Stimulated activated CD4-positive, alpha-beta T cell treated with anti-CD3 and anti-CD28 coated beads, Interleukin-4, amount 100 ng/mL, for 4 hours (primary cell): ENCODE data around the gene KIT.

ENCODE experiments used
- DNase-seq, 2 experiments: peaks; one replicate each; pipeline ENCODE4 v3.0.0-alpha.2; 2020

Gene KIT

DNA sequence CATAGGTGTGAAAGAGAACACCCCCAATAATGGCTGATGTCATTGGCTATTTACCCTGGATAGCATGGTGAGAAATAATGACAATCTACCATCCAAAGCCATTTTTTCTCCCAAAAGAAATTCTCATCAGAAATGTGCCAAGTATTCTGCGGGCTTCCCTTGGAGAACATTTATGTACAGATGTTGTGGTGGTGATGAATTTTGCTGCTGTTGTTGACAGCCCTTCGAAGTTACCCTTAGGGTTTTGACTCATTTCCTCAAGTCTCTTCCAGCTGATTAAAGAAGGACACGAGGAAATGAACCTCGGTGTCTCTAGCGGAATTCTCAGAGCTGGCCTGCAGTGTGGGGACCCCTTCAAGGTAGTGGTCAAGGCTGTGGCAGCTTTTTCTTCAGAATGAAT lies 3.4 kb downstream of the KIT start:
- DNase-seq = no peak

DNA sequence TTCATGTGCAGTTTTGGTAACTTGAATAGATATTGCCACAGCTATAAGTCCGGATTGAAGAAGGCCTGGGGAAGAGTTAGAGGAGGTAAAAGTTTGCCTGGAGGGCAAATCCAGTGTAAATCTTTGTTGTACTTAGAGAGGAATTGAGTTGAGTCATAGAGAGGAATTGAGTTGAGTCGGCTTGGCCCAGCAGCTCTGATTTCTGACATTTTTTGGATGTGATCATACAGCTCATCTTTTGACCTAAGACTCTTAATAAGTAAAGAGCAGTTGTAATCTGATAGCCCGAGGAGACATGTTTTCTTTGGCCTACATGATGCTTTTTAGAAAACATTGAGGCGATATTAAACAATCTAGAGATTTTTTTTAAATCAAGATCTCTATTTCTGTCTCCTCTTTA lies 3.9 kb downstream of the KIT start:
- no peak for DNase-seq

DNA sequence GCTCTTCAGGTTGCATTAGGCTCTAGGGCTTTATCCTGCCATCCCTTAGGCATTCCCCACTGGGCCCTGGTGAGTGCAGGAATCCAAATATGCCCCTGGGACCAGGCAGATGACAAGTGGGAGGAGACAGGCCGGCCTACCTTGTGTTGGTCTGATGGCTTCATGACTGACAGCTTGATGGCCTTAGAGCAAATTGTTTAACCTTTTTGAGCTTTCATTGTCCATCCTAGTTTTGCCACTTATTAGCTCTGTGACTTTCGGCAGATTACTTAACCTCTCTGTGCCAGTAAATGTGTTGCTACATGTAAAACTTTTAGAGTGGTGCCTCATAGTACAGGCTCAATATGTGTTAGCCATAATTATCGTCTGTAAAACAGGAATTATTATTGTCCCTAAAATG lies 4.4 kb downstream of the KIT start:
- no peak for DNase-seq

DNA sequence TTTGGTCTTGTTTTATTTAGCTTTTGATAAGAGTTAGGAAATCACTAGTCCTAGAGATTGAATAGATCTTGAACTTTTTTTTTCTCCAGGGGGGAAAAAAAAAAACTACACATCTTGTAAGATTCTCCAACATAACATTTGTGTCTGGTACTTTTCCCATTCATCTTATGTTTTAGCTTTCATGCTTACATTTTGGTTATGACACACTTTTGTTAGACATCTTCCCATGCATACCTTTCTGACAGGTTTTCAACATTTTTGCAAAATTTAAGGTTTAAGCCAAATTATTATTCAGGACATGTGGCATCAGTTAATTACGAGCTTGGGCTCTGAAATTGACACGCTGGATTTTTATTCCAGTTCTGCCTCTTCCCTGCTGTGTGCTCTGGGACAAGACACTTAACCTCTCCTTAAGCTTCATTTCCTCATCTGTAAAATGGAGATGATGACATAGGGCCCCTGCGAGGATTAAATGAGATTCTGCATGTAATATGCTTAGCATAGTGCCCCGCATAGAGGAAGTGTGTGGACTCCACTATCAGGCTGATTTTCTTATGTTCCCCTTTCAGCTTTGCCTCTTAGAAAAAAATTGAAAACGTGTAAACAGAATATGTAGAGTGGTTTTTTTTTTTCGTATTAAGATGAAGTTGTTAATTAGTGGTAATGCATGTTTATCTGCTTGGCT lies 5.3 kb downstream of the KIT start:
- no peak for DNase-seq

DNA sequence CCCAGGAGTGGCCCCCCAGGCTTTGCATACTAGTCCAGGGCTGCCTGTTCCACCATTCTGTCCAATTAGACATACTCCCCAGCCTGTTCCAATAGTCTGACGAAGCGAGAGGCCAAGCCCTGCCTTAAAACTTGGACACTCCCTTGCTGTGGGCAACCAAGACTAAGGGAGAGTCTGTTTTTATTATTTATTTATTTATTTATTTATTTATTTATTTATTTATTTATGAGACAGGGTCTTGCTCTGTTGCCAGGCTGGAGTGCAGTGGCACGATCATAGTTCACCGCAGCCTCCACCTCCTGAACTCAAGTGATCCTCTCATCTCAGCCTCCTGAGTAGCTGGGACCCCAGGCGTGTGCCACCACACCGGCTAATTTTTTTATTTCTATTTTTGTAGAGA lies 6.6 kb downstream of the KIT start:
- no peak for DNase-seq

DNA sequence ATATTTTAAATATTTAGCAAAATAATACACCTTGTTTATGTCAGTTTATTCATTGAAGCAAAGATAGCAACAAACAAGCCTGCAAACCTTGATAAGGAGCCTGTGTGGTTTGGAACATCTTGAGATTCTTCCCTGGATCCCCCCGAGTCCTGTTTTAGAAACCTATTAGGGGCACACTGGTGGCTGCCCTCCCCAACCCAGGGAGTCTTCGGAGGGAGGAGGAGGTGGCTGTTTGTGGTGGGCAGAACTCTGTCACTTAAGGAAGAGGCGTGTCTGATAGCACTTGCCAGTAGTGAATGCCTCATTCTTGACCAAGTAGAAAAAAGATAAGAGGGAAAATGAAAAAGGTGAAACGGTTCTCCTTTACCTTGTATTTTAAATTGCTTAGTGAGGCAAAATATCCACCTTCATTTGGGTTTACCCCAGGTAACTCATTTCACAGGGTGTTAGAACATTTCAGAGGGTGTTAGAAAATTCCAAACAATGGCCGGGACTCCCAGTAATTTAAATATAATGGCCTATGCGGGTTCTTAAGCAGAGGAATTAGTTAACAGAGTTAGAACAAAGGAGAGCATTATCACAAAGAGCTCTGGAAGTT lies 10.4 kb downstream of the KIT start:
- DNase-seq = no peak

DNA sequence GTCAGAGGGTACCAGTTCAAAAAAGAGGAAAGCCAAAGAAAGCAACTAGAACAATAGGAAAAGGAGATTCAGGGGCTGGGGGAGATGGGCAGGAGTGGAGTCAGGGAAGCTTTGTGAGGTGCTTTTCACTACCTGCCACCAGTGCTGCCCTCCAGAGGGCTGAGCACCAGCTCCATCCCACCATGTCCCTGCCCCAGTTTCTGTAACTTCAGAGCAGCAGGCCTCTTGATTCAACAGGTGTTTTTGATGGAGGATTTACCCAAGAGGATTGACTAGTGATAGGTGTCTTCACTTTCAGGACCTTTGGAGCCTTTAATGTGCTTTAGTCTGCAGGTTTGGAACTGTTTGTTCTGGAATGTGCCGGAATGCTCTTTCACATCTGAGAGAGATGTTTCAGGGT lies 12.1 kb downstream of the KIT start:
- no peak for DNase-seq

DNA sequence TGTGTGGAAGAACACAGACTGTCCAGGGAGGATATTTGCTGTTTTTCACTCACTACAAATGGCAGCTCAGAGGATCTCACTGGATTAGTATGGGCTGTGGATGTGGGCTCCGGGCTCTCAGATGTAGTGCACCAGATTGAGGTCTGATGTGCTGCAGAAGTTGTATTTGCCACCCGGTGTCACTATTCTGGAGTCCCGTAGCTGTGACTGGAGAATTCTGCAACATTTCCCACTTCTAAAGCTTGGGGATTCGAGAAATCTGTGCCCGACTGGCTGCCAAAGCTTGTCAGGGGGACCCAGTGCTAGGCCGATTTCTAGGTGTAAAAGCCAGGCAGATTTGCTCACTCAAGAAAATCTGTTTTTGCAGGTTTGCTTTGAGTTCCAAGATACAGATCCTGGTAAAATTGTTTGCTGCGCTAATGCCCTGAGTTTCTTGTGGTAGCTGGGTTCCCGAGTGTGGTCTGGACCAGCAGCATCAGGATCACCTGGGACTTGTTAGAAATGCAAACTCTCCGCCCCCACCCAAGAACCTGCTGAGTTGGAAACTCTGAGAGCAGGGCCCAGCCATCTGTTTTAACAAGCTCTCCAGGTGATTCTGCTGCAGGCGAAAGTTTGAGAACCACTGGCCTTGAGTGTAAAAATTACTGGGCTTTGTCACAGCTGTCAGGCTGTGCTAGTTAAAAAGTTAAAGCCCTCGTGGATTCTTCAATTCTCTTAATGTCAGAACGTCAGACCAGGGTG lies 18.1 kb downstream of the KIT start:
- DNase-seq = no peak

DNA sequence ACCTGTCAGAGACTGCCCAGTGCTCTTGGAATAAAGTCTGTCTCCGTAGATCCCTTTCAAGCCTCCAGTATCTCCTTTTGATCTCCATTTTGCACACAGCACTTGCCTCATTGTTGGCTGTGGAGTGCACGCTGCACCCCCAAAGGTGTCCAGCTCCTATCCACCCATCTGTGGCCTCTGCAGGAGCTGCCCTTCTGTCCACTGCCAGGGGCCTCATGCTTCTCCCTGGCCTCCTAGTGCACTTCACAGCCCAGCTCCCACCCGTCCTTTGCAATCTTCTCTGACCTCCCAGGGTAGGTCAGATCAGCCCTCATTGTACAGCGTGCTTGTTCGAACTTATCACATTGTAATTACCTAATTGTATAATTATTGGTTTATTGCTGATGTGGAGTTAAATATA lies 18.9 kb downstream of the KIT start:
- no peak for DNase-seq

DNA sequence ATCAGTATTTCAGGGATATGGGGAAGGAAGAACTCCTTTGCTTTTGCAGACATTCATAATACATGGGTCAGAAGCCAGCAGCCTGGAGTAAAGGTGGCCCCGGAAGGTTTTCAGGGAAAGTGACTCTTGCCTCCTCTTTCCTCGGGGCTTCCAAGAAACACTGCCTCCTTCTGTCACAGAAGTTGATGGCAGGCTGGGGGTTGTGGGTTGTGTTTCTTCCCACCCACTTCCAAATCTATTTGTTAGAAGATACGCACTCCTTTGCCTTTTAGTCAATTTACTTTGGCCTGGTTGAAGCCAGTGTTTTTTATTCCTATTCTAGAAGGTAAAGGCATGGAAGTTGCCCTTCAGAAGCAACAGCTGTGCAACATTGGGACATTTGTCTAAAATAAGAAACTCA lies 19.7 kb downstream of the KIT start:
- DNase-seq = no peak

DNA sequence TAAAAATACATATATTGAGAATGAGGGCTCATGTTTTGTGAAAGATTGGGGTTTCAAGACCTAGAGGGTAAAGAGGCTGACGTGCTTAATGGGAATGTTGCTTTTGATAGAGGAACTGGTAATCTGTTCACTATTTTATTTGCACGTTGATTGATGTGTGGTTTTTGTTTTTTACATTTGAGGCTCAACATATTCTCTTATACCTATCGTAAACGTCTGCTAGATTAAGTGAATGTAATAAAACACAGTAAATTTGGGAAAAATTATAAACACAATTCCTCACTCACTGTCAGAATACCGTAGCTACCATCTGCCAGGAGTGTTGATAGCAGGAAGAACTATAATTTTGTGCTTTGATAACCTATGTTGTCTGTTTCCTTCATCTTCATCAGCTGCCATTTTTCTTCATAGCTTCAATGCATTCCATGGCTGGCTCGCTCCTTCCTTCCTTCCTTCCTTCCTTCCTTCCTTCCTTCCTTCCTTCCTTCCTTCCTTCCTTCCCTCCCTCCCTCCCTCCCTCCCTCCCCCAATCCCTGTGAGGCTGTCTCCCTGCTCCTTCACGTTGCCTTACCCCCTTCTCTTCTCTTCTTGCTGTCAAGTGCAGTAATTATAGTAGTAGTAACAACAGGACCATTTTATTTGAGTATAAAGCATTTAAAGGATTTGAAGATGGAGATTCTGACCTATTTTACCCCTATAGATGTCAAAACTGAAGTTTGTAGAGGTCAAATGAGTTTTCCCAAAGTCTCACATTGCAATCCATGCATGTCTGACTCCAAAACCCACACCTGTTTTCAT lies 20.3 kb downstream of the KIT start:
- DNase-seq = no peak

DNA sequence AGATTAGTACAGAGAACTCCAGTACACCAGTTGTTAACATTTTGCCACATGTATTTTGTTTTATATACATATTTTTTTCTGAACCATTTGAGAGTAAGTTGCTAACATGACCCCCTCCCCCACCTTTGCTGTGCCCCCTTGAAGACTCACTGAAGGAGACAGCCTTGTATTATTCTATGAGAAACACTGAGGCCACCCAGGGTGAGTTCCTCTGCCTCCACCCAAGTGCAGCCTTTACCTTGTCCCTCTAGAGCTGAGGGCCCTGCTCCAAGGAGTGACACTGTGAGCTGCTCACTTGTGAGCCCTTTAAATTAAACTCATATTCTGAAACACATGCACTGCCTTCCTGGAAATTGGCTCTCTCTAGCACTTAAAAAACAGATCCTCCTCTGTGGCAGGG lies 21.1 kb downstream of the KIT start:
- DNase-seq = no peak

DNA sequence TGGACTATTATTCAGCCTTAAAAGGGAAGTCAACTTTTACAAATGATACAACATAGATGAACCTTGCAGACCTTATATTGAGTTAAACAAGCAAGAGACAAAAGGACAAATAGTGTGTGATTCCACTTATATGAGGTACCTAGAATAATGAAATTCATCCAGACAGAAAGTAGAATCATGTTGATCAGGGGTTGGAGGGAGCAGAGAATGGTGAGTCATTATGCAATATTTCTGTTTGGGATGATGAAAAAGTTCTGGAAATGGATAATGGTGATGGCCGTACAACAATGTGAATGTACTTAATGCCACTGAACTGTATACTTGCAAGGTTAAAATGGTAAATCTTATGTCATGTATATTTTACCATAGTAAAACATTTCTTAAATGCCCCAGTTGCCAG lies 22.1 kb downstream of the KIT start:
- DNase-seq = no peak

DNA sequence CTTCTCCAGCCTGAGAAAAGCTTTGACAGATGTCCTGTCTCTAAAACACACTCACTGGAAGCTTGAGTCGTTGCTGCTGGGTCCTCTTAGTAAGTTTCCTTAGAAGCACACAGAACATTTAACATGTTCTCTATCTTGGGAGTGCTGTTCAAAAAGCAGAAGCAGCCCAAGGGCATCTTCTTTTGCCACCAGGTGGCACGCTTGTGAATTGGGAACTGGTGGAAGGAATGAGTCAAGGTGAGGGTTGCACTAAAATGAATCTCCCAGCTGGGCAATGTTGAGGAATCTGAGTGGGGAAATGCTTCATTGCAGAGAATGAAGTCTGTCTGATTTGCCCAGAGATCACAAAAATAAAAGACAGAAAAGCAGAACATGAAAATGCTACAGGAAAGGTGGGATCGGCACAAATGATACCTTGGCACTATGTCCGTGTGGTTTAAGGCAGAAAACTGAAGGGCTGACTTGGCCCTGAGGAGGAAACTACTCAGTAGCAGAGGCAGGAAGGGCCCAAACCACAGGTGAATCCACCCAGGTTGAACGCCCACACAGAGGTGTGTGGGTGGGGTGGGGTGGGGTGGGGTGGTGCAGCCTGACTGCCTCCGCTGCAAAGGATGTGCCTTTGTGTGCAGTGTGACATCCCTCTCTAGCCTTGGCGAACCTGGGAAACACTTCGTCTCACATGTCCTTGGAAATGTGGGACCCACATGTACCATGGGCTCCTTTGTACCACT lies 26.0 kb downstream of the KIT start:
- peak; percentile 31 to 45 for DNase-seq

DNA sequence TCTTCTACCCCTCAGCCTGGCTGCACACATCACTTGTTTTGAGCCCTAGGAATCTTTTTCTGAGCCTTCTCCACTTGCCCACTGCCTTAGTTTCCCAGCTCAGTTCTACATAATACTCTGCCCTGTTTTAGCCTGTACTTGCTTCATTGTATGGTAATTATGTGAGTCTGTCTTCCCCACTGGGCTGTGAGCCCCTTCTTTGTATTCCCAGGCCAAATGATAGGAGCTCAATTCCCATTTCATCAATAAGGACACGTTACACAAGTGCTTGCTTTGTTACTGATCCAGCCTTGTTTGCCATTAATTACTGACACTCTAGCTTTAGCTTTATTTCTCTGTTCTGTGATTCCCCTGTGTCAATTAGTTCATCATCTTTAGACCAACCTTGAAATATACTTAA lies 28.1 kb downstream of the KIT start:
- DNase-seq = no peak

DNA sequence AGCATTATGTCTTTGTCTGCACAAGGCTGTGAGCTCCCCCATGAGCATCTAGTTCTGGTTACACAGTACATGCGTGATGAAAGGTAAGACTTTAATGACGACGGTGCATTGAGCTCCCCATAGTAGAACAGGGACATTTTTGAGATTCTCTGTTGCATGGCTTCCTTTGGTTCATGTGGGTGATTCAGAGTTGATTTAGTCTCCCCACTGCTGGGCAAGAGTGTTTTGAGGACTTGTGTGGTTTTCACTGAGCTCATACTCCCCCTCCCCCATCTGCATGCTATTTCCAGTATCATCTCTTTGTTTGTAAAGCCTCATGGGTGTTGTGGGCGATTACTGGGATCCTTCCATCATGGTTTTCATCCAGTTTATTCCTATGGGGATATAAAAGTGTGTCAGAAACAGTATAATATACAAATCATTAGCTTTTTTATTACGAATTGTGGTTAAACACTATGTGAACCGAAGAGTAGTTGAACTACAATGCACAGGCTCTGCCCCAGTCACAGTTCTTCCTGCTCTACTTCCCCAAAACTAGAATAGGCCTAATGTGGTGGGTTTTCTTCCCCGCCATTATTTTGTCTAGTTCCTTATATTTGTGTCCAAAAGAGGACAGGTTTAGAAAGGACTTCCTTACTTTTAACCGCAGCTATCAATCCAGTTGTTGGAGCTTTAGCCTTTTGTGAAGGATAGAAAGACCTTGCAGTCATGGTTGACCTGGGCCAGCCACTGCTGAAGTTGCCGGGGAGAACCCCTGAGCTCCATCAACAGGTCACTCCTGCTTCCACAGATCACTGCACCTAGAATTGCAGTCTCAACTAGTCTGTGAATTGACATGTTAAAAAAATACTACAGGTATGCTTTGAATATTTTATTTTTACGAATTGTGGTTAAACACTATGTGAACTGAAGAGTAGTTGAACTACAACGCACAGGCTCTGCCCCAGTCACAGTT lies 30.4 kb downstream of the KIT start:
- DNase-seq = no peak

DNA sequence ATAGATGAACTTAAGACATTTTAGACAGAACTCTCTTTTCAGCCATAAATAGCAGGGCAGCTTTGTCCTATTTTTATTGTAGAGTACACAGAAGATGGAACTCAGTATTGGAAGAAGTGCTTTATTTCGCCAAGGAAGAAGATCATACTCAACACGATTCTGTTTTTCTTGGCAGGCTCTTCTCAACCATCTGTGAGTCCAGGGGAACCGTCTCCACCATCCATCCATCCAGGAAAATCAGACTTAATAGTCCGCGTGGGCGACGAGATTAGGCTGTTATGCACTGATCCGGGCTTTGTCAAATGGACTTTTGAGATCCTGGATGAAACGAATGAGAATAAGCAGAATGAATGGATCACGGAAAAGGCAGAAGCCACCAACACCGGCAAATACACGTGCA lies 37.6 kb downstream of the KIT start:
- no peak for DNase-seq

DNA sequence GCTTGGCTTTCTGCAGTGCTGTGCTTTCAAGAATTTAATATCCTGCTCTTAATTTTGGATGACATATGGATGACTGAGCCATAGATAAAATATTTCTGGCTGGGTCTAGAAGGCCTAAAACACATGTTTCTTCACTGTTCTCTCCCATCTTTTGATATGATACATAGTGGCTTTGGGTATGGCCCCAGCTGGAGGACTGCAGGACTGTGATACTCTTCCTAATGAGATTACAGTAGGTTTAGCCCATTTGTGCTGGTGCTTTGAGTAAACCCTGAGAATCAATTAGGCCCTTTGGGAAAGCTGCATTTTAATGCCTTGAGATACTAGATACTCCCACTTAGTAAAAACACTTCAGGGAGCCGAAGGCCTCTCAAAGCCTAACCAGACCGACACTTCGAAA lies 38.0 kb downstream of the KIT start:
- DNase-seq = no peak

DNA sequence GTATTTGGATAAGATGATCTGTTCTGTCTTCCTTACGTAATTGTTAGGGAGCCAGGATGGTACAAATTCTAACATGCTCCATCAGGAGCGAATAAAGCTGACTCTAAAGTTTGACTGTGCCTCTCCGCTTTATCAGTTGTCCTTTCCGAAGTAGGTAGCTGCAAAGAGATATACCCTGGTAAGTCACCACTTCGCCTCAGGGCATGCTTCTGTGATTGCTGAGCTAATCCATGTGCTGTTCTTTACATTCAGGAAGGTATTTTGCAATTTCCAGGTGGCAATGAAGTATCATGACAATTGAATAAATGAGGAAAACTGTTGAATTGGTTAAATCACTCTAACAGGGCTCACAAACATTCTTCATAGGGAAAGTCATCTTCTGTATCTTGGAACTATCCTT lies 38.9 kb downstream of the KIT start:
- no peak for DNase-seq

DNA sequence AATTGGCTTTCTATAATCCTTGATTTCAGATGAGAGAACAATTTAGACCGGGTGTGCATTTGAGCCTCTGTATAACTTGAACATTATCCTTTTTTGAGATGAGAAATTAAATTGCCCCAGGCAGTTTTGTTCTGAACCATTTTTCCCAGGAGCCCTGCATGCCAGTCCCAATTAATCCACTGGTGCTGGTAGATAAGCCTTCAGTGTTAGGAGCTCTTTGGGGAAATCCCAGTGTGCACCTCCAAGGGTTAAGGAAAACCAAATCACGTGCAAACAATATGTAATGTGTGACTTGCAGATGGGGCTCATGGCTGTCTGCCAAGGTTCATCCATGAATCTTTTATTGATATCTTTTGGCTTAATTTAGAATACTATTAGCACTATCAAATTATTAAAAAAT lies 43.2 kb downstream of the KIT start:
- no peak for DNase-seq

DNA sequence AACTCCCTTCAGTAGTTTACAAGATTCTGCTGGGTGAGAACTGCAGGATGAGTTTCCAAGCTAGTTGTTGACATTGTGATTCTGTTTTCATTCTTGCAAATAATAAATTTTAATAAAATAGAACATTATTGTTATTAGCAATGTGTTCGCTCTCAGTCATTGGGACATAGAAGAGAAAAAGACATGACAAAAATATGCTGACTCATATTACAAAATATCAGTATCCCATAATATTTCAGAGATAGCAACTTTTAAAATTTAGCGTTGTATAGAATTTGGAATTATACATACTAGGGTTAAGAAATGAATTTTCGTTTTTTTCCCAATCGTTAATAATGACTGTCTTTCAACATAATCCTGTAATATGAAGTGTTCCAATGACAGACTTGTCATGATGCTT lies 45.4 kb downstream of the KIT start:
- no peak for DNase-seq

DNA sequence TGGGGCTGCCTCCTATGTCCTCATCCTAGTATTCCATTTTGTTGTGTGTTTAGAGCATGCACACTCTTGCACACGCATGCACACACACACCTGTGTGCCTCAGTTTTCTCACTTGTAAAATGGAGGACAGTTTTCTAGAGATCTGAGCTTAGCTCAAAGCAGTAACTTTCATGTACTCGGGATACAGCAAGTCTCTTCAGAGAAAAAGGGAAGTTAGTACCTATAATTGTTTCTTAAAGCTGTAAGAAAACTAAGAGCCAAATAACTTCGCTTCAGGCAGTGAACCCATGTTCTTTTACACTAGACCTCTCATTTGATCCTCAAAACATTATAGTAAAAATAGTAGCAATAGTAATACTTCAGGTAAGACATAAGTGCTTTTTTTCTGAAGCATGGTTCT lies 49.6 kb downstream of the KIT start:
- no peak for DNase-seq
